B cell (primary cell): ENCODE data around the gene PABPN1. TPM values are rescaled to one million over a fixed set of nuclear protein-coding genes. Genes with fewer than 3 reads are reported as not detected.

Experiments
- ATAC-seq: fragments of 200-7000 bp; cut with Tn5 transposase; one replicate; pipeline ENCODE4 v1.10.0; 2021; ENCODE audit warnings: low read depth, mild to moderate bottlenecking, moderate number of reproducible peaks, moderate library complexity
- CTCF ChIA-PET: fragments of 350-600 bp; sonication (Branson Sonifier 250); formaldehyde crosslinking; loops from one replicate; lab custom pipeline; 2021; ENCODE audit warnings: antibody characterized with exemption, inconsistent platforms; lab: Charles Lee
- POLR2A ChIA-PET: fragments of 350-600 bp; sonication (Branson Sonifier 250); formaldehyde crosslinking; loops from one replicate; lab custom pipeline; 2021; ENCODE audit warnings: antibody characterized with exemption; lab: Charles Lee
- DNase-seq: peaks from one replicate; pipeline ENCODE4 v3.0.0; 2013
- H2AFZ ChIP-seq: 2 replicates; pipeline ENCODE4 v1.6.1; 2012; ENCODE audit warnings: mild to moderate bottlenecking, low read depth, low read length; ENCODE audit not compliant: insufficient read depth, poor library complexity, severe bottlenecking
- H3K27ac ChIP-seq, 2 donors: 1 replicate in 1 of 2; 2 replicates in 1 of 2; pipeline ENCODE4 v1.5.1; 2012 to 2013; ENCODE audit warnings: low read length in 2 of 2, mild to moderate bottlenecking in 2 of 2, moderate library complexity in 1 of 2
- H3K27me3 ChIP-seq, 4 experiments: fragments of 200-600 bp in 1 of 4; sonication (generic) in 1 of 4; replicated peaks in 1 of 4; 1 replicate in 2 of 4; 2 replicates in 2 of 4; pipeline versions ENCODE4 v1.6.1 to v1.7.0; 2013 to 2016; ENCODE audit warnings: low read length in 3 of 4, mild to moderate bottlenecking in 2 of 4, mixed read lengths in 1 of 4, moderate library complexity in 1 of 4; ENCODE audit not compliant: insufficient read depth in 4 of 4, control insufficient read depth in 3 of 4; ENCODE audit errors: control extremely low read depth in 1 of 4
- H3K36me3 ChIP-seq, 2 experiments: replicated peaks in 1 of 2; 1 replicate in 1 of 2; 2 replicates in 1 of 2; pipeline versions ENCODE4 v1.6.1 to v1.7.1; 2013; ENCODE audit warnings: low read length in 1 of 2; ENCODE audit not compliant: insufficient read depth in 2 of 2, control insufficient read depth in 1 of 2; ENCODE audit errors: control extremely low read depth in 1 of 2, extremely low read depth in 1 of 2
- H3K4me1 ChIP-seq, 2 donors: fragments of 200-600 bp in 1 of 2; sonication (generic) in 1 of 2; 1 replicate in 1 of 2; 2 replicates in 1 of 2; pipeline versions ENCODE4 v1.5.1 to v1.6.1; 2013 to 2017; ENCODE audit warnings: low read length in 2 of 2; ENCODE audit not compliant: control insufficient read depth in 2 of 2, insufficient read depth in 2 of 2
- H3K4me2 ChIP-seq: replicated peaks from 2 replicates; pipeline ENCODE3; 2012; ENCODE audit warnings: mild to moderate bottlenecking, low read depth, low read length; ENCODE audit not compliant: poor library complexity, severe bottlenecking
- H3K4me3 ChIP-seq, 5 experiments: fragments of 200-600 bp in 1 of 5; sonication (generic) in 1 of 5; 1 replicate in 3 of 5; 2 replicates in 2 of 5; pipeline versions ENCODE4 v1.5.1 to v1.7.0; 2011 to 2016; ENCODE audit warnings: low read length in 4 of 5, mild to moderate bottlenecking in 4 of 5, low read depth in 2 of 5, control low read depth in 1 of 5, moderate library complexity in 1 of 5; ENCODE audit not compliant: insufficient read depth in 1 of 5; ENCODE audit errors: control extremely low read depth in 1 of 5, extremely low read depth in 1 of 5
- H3K79me2 ChIP-seq: fragments of 200-600 bp; sonication (generic); one replicate; pipeline ENCODE4 v1.6.0; 2016; ENCODE audit warnings: low read length; ENCODE audit not compliant: control insufficient read depth, insufficient read depth
- H3K9ac ChIP-seq: fragments of 200-600 bp; sonication (generic); 2 replicates; pipeline ENCODE4 v1.6.1; 2017; ENCODE audit warnings: mild to moderate bottlenecking, low read length, moderate library complexity
- H3K9me3 ChIP-seq, 3 donors: one replicate each; pipeline versions ENCODE4 v1.6.1 to v1.7.1; 2013; ENCODE audit warnings: low read length in 2 of 3; ENCODE audit not compliant: control insufficient read depth in 2 of 3, insufficient read depth in 1 of 3; ENCODE audit errors: control extremely low read depth in 1 of 3
- H4K20me1 ChIP-seq: 2 replicates; pipeline ENCODE4 v1.6.0; 2012; ENCODE audit warnings: mild to moderate bottlenecking, low read length; ENCODE audit not compliant: insufficient read depth, control insufficient read depth, poor library complexity, severe bottlenecking
- H3K27ac Mint-ChIP-seq: one replicate; pipeline ENCODE4 v1.8.0; 2021; ENCODE audit warnings: mixed read lengths
- H3K27me3 Mint-ChIP-seq: one replicate; pipeline ENCODE4 v1.8.0; 2021; ENCODE audit warnings: mixed read lengths
- H3K4me1 Mint-ChIP-seq: one replicate; pipeline ENCODE4 v1.8.0; 2021; ENCODE audit warnings: mixed read lengths
- H3K4me3 Mint-ChIP-seq: one replicate; pipeline ENCODE4 v1.8.0; 2021; ENCODE audit warnings: mixed read lengths
- H3K9me3 Mint-ChIP-seq: one replicate; pipeline ENCODE4 v1.8.0; 2022; ENCODE audit warnings: mixed read lengths; ENCODE audit not compliant: insufficient read depth
- CTCF ChIP-seq: fragments of 200-600 bp; IDR thresholded peaks from one replicate; pipeline ENCODE4 v1.8.0; 2022; ENCODE audit warnings: antibody characterized with exemption, mild to moderate bottlenecking
- EZH2 ChIP-seq: IDR thresholded peaks from 2 replicates; pipeline ENCODE4 v1.6.1; 2012; ENCODE audit warnings: borderline replicate concordance, low read depth, mild to moderate bottlenecking, moderate library complexity, low read length; ENCODE audit not compliant: insufficient read depth, poor library complexity, severe bottlenecking
- WGBS: methylation state at CpG from one replicate; pipeline ENCODE4 v1.1.5; 2013; ENCODE audit warnings: missing lambda C conversion rate; ENCODE audit not compliant: insufficient coverage; 5-methylcytosine and 5-hydroxymethylcytosine counted together
- intact Hi-C: fragments of 100-400 bp; cut with micrococcal nuclease; formaldehyde crosslinking; loops from one replicate; pipeline ENCODE4 v1.10.0; 2022
- polyA plus RNA-seq: library from polyadenylated mRNA; depleted of rRNA; stranded (reverse); fragments of >200 nt; gene quantifications from 2 replicates; pipeline ENCODE4 v1.2.3, GENCODE V29; 2012
- total RNA-seq, 2 donors: library from RNA; stranded (reverse); fragments of 120-200 nt in 1 of 2; gene quantifications; 1 replicate in 1 of 2; 2 replicates in 1 of 2; pipeline versions ENCODE4 v1.2.3 to v1.2.4, GENCODE V29; 2013 to 2022

PABPN1 gene
- total and polyA plus RNA-seq, 2 donors (not counting 1 experiment from before 2014, with no cell fraction given), result 283 to 293 TPM

- H3K4me1 Mint-ChIP-seq, result no peaks in the 10 kb centered on the region
- no peaks in the 10 kb centered on the region for H3K79me2 ChIP-seq
- H3K4me3 Mint-ChIP-seq, result no peak overlapping the region
- ATAC-seq (no peak), DNase-seq (no peak)
- no peak overlapping the region for H3K4me2 ChIP-seq
- peaks cover 0 to 35% (median 3%) of the 10 kb centered on the region in 4 experiments for H3K27me3 ChIP-seq
- no peaks in the 10 kb centered on the region for H3K4me1 ChIP-seq
- H3K9ac ChIP-seq, result no peak overlapping the region
- H3K9me3 Mint-ChIP-seq, result no peaks in the 10 kb centered on the region
- peaks cover 43% of the 10 kb centered on the region for H3K27me3 Mint-ChIP-seq
- POLR2A ChIA-PET, result no interaction called here
- H2AFZ ChIP-seq, result no peak overlapping the region
- H3K27ac Mint-ChIP-seq, result no peak overlapping the region
- CTCF ChIA-PET, result no interaction called here
- H3K9me3 ChIP-seq, result peaks cover 0 to 3% (median 0%) of the 10 kb centered on the region in 3 donors
- H3K4me3 ChIP-seq, result no peak overlapping the region
- no peaks in the 10 kb centered on the region for H3K36me3 ChIP-seq
- intact Hi-C loops, result no loop called here
- H3K27ac ChIP-seq, result no peak overlapping the region
- TF ChIP-seq CTCF (no peak), EZH2 (no peak)
- WGBS, result 40% methylated on average over 16 of the region's 21 CpGs
- no peaks in the 10 kb centered on the region for H4K20me1 ChIP-seq
These were observed 43.1 kb downstream of the PABPN1 start for GRCh38 chr14:23364164-23365035.

GRCh38 chr14:23365036-23365731, 43.9 kb downstream of the PABPN1 start, which contains the start of gene EFS:
Gene EFS (minus strand): TSS chr14:23365172. CDS start chr14:23365025, 147 bp downstream.
- 6% methylated on average over 74 of the region's 74 CpGs for WGBS
- Histone ChIP-seq H3K9ac (no peak within 1 kb of the TSS), H3K27ac (no peak within 1 kb of the TSS), H3K4me2 (no peak within 1 kb of the TSS), H2AFZ (no peak within 1 kb of the TSS), H3K9me3 (peaks cover 0 to 3% (median 0%) of the 10 kb centered on the region in 3 donors), H3K79me2 (no peaks in the 10 kb centered on the region), H3K36me3 (no peaks in the 10 kb centered on the region), H3K4me3 (no peak within 1 kb of the TSS), H4K20me1 (no peaks in the 10 kb centered on the region), H3K27me3 (peaks cover 0 to 35% (median 3%) of the 10 kb centered on the region in 4 experiments), H3K4me1 (no peaks in the 10 kb centered on the region)
- TF ChIP-seq EZH2, result no peak
- DNase-seq, result no peak
- Mint-ChIP-seq H3K27ac (no peak within 1 kb of the TSS), H3K4me1 (no peaks in the 10 kb centered on the region), H3K27me3 (peaks cover 43% of the 10 kb centered on the region), H3K4me3 (no peak within 1 kb of the TSS), H3K9me3 (no peaks in the 10 kb centered on the region)
- ChIA-PET CTCF (no interaction called here), POLR2A (interaction anchor here (0.5 kb wide), 1 partner anchor 99 kb away, joined by 4 read pairs; no protein-coding TSS in a partner anchor)
- intact Hi-C loops, result no loop called here
- ATAC-seq, result no peak
